H9 (cell line): ENCODE data around the gene ITGB7. TPM values are rescaled to one million over a fixed set of nuclear protein-coding genes. Genes with fewer than 3 reads are reported as not detected.

Source experiments
- DNase-seq: peaks from one replicate; pipeline ENCODE4 v3.0.0-alpha.2; 2017
- H2AFZ ChIP-seq: one replicate; pipeline ENCODE4 v1.6.1; 2013; ENCODE audit warnings: mild to moderate bottlenecking, low read length, control low read depth, moderate library complexity
- H2AK5ac ChIP-seq: 2 replicates; pipeline ENCODE4 v1.6.1; 2013; ENCODE audit warnings: low read length, control low read depth, mixed read lengths; ENCODE audit not compliant: insufficient read length
- H2BK120ac ChIP-seq: one replicate; pipeline ENCODE4 v1.6.1; 2013; ENCODE audit warnings: low read depth, mild to moderate bottlenecking, low read length, control low read depth, inconsistent platforms; ENCODE audit not compliant: poor library complexity, severe bottlenecking
- H2BK12ac ChIP-seq: 2 replicates; pipeline ENCODE4 v1.6.1; 2013; ENCODE audit warnings: low read length, control low read depth, mixed read lengths, low read depth; ENCODE audit not compliant: insufficient read length
- H2BK15ac ChIP-seq: 2 replicates; pipeline ENCODE4 v1.6.1; 2013; ENCODE audit warnings: low read depth, low read length, control low read depth
- H2BK20ac ChIP-seq: one replicate; pipeline ENCODE4 v1.6.1; 2013; ENCODE audit warnings: low read depth, mild to moderate bottlenecking, low read length, control low read depth, inconsistent platforms; ENCODE audit not compliant: poor library complexity, severe bottlenecking
- H2BK5ac ChIP-seq: 2 replicates; pipeline ENCODE4 v1.6.1; 2013; ENCODE audit warnings: low read length, control low read depth, mixed read lengths; ENCODE audit not compliant: insufficient read length
- H3K14ac ChIP-seq: 2 replicates; pipeline ENCODE4 v1.6.1; 2013; ENCODE audit warnings: low read length, control low read depth; ENCODE audit not compliant: insufficient read depth
- H3K18ac ChIP-seq: 2 replicates; pipeline ENCODE4 v1.6.1; 2013; ENCODE audit warnings: low read depth, mild to moderate bottlenecking, mixed read lengths, low read length, control low read depth; ENCODE audit not compliant: insufficient read length
- H3K23ac ChIP-seq: 2 replicates; pipeline ENCODE4 v1.6.1; 2013; ENCODE audit warnings: low read length, control low read depth, mixed read lengths, low read depth; ENCODE audit not compliant: insufficient read length
- H3K23me2 ChIP-seq: 2 replicates; pipeline ENCODE4 v1.6.1; 2013; ENCODE audit warnings: low read depth, mild to moderate bottlenecking, mixed read lengths, low read length, control low read depth; ENCODE audit not compliant: insufficient read length, poor library complexity, severe bottlenecking
- H3K27ac ChIP-seq: 2 replicates; pipeline ENCODE4 v1.5.1; 2013; ENCODE audit warnings: low read length, control low read depth, mixed read lengths, low read depth; ENCODE audit not compliant: insufficient read length
- H3K27me3 ChIP-seq: 2 replicates; pipeline ENCODE4 v1.6.1; 2013; ENCODE audit warnings: low read length, control low read depth, inconsistent platforms; ENCODE audit not compliant: insufficient read depth
- H3K4ac ChIP-seq: 2 replicates; pipeline ENCODE4 v1.6.1; 2013; ENCODE audit warnings: low read depth, mild to moderate bottlenecking, control low read depth, inconsistent platforms, low read length, moderate library complexity
- H3K4me1 ChIP-seq: 2 replicates; pipeline ENCODE4 v1.6.1; 2013; ENCODE audit warnings: low read length, control low read depth, inconsistent platforms; ENCODE audit not compliant: insufficient read depth
- H3K4me2 ChIP-seq: 2 replicates; pipeline ENCODE4 v1.6.1; 2013; ENCODE audit warnings: low read length, control low read depth, mixed read lengths; ENCODE audit not compliant: insufficient read length, insufficient read depth
- H3K56ac ChIP-seq: 2 replicates; pipeline ENCODE4 v1.6.1; 2013; ENCODE audit warnings: low read depth, mild to moderate bottlenecking, mixed read lengths, low read length, control low read depth; ENCODE audit not compliant: insufficient read length
- H3K79me1 ChIP-seq: 2 replicates; pipeline ENCODE4 v1.6.1; 2013; ENCODE audit warnings: low read depth, mild to moderate bottlenecking, moderate library complexity, low read length, control low read depth, inconsistent platforms; ENCODE audit not compliant: insufficient read depth, poor library complexity, severe bottlenecking
- H3K79me2 ChIP-seq: 2 replicates; pipeline ENCODE4 v1.6.1; 2013; ENCODE audit warnings: low read length, control low read depth, inconsistent platforms; ENCODE audit not compliant: insufficient read depth
- H3K9ac ChIP-seq: 2 replicates; pipeline ENCODE4 v1.6.1; 2013; ENCODE audit warnings: low read length, control low read depth, mixed read lengths; ENCODE audit not compliant: insufficient read length; ENCODE audit errors: extremely low read depth
- H3K9me3 ChIP-seq: one replicate; pipeline ENCODE4 v1.6.1; 2013; ENCODE audit warnings: low read depth, low read length, inconsistent platforms; ENCODE audit not compliant: control insufficient read depth
- H3T11ph ChIP-seq: one replicate; pipeline ENCODE4 v1.6.1; 2013; ENCODE audit warnings: mild to moderate bottlenecking, low read length, control low read depth, inconsistent platforms
- H4K20me1 ChIP-seq: one replicate; pipeline ENCODE4 v1.6.1; 2013; ENCODE audit not compliant: control insufficient read depth, insufficient read length, insufficient read depth
- H4K5ac ChIP-seq: 2 replicates; pipeline ENCODE4 v1.6.1; 2013; ENCODE audit warnings: low read depth, mild to moderate bottlenecking, mixed read lengths, low read length, control low read depth; ENCODE audit not compliant: insufficient read length
- H4K8ac ChIP-seq: replicated peaks from 2 replicates; pipeline ENCODE4 v1.6.1; 2013; ENCODE audit warnings: low read length, control low read depth, mixed read lengths, low read depth; ENCODE audit not compliant: insufficient read length
- H4K91ac ChIP-seq: 2 replicates; pipeline ENCODE4 v1.6.1; 2013; ENCODE audit warnings: low read depth, mild to moderate bottlenecking, moderate library complexity, mixed read lengths, low read length, control low read depth; ENCODE audit not compliant: insufficient read length
- H3K27ac Mint-ChIP-seq, 3 experiments: 2 replicates in 2 of 3; 3 replicates in 1 of 3; pipeline ENCODE4 v1.8.0; 2020 to 2021; ENCODE audit warnings: mixed read lengths in 3 of 3, mild to moderate bottlenecking in 1 of 3, moderate library complexity in 1 of 3
- H3K27me3 Mint-ChIP-seq: 2 replicates; pipeline ENCODE4 v1.8.0; 2021; ENCODE audit warnings: low read depth, mild to moderate bottlenecking, moderate library complexity, mixed read lengths
- H3K36me3 Mint-ChIP-seq, 3 experiments: 2 replicates in 2 of 3; 3 replicates in 1 of 3; pipeline ENCODE4 v1.8.0; 2020 to 2021; ENCODE audit warnings: low read depth in 3 of 3, mixed read lengths in 3 of 3; ENCODE audit not compliant: insufficient read depth in 1 of 3
- H3K4me1 Mint-ChIP-seq, 2 experiments: 2 replicates each; pipeline ENCODE4 v1.8.0; 2020; ENCODE audit warnings: mixed read lengths in 2 of 2
- H3K4me3 Mint-ChIP-seq, 2 experiments: 2 replicates in 1 of 2; 3 replicates in 1 of 2; pipeline ENCODE4 v1.8.0; 2020 to 2021; ENCODE audit warnings: mild to moderate bottlenecking in 2 of 2, mixed read lengths in 2 of 2, moderate library complexity in 1 of 2
- H3K9me3 Mint-ChIP-seq, 2 experiments: 2 replicates in 1 of 2; 3 replicates in 1 of 2; pipeline ENCODE4 v1.8.0; 2020; ENCODE audit warnings: mild to moderate bottlenecking in 2 of 2, mixed read lengths in 2 of 2, moderate library complexity in 1 of 2
- CTCF ChIP-seq: fragments of 200-600 bp; sonication (generic); conservative IDR thresholded peaks from 3 replicates; pipeline ENCODE4 v1.8.0; 2021; ENCODE audit warnings: antibody characterized with exemption, mild to moderate bottlenecking
- WGBS: extraction: QIAGEN DNeasy Blood & Tissue Kit; methylation state at CpG from one replicate; pipeline ENCODE4 v1.1.7; 2013; ENCODE audit warnings: missing lambda C conversion rate, low lambda C conversion rate, mixed read lengths; ENCODE audit not compliant: insufficient read length; ENCODE audit errors: extremely low coverage; 5-methylcytosine and 5-hydroxymethylcytosine counted together
- total RNA-seq: library from RNA; stranded (reverse); gene quantifications from 2 replicates; pipeline ENCODE4 v1.2.1, GENCODE V29; 2021

The ITGB7 gene
- total RNA-seq, 1 experiment from 2014 or later: 0.39 TPM

GRCh38 chr12:53196486-53196885 is 10.6 kb downstream of the ITGB7 start:
- DNase-seq: no peak
- H3K27me3 Mint-ChIP-seq: peaks cover 97% of the 10 kb centered on the region

More at GRCh38 chr12:53196486-53196885, 10.6 kb downstream of the ITGB7 start:
- TF ChIP-seq CTCF: no peak
- Histone ChIP-seq H3K79me2 (no peaks in the 10 kb centered on the region), H3K4me1 (no peaks in the 10 kb centered on the region), H3K56ac (no peak overlapping the region), H3K14ac (no peak overlapping the region), H4K91ac (no peak overlapping the region), H3K4ac (no peak overlapping the region), H3K27ac (no peak overlapping the region), H3K23me2 (no peaks in the 10 kb centered on the region), H3K23ac (no peak overlapping the region), H2AFZ (no peak overlapping the region), H2BK12ac (no peak overlapping the region), H2BK20ac (no peak overlapping the region), H2BK120ac (no peak overlapping the region), H3K4me2 (no peak overlapping the region), H3T11ph (no peak overlapping the region), H4K20me1 (no peaks in the 10 kb centered on the region), H3K18ac (no peak overlapping the region), H2BK5ac (no peak overlapping the region), H3K9ac (no peak overlapping the region), H3K79me1 (no peaks in the 10 kb centered on the region), H3K27me3 (peaks cover 18% of the 10 kb centered on the region; the same call in 1 of the 2 replicates), H3K9me3 (no peaks in the 10 kb centered on the region), H2BK15ac (no peak overlapping the region), H4K8ac (no peak overlapping the region), H2AK5ac (no peak overlapping the region), H4K5ac (no peak overlapping the region)
- H3K4me3 Mint-ChIP-seq: no peak overlapping the region
- WGBS: no CpG with 5 or more reads among the region's 14 CpGs
- H3K36me3 Mint-ChIP-seq: no peaks in the 10 kb centered on the region
- H3K4me1 Mint-ChIP-seq: 0 out of 4 replicates have a peak, but pooled peaks cover 0 to 3% of the 10 kb centered on the region in 2 experiments
- no peak overlapping the region; a peak in 1 of 7 replicates for H3K27ac Mint-ChIP-seq
- H3K9me3 Mint-ChIP-seq: 0 out of 5 replicates have a peak, but pooled peaks cover 0 to 2% of the 10 kb centered on the region in 2 experiments
